ENCODE measurements around the gene AFMID.
"Not testable (repeated sequence)": the region's sequence is repeated elsewhere in the genome, so short reads cannot be mapped to it uniquely, and the experiment has no call there.

Gene AFMID

GRCh38 chr17:78228176-78228575 is 41.0 kb downstream of the AFMID start:
- peaks cover 28% of the 10 kb centered on the region for H3K27me3 ChIP-seq (ENCODE audit: low read depth)
- peaks cover 20% of the 10 kb centered on the region for H3K36me3 ChIP-seq (replicated peaks)
- no peak for DNase-seq (ENCODE audit: low spot score in 2 of 2)
- in situ Hi-C loops (cut with MboI; ENCODE audit: low sequenced_read_pairs) = no loop called here
- H3K9me3 ChIP-seq = no peaks in the 10 kb centered on the region
- H3K4me1 ChIP-seq = no peaks in the 10 kb centered on the region
- H3K4me3 ChIP-seq = no peak overlapping the region

GRCh38 chr17:78230252-78230962 is 43.2 kb downstream of the AFMID start:
- in situ Hi-C loops (cut with MboI; ENCODE audit: low sequenced_read_pairs) = no loop called here
- Histone ChIP-seq H3K27me3 (ENCODE audit: low read depth) (peaks cover 28% of the 10 kb centered on the region), H3K36me3 (replicated peaks) (no peaks in the 10 kb centered on the region; the same call in 1 of the 2 replicates), H3K4me1 (no peaks in the 10 kb centered on the region), H3K9me3 (no peaks in the 10 kb centered on the region), H3K4me3 (no peak overlapping the region)
- DNase-seq (ENCODE audit: low spot score in 2 of 2) = no peak

GRCh38 chr17:78230996-78231935 is 44.1 kb downstream of the AFMID start, which contains the start of gene TMEM235:
Gene TMEM235 (plus strand): TSS chr17:78231631. CDS start chr17:78232024, 393 bp downstream.
- H3K27me3 ChIP-seq (ENCODE audit: low read depth) = peaks cover 28% of the 10 kb centered on the region
- no peaks in the 10 kb centered on the region for H3K9me3 ChIP-seq
- H3K4me1 ChIP-seq = no peaks in the 10 kb centered on the region
- no peaks in the 10 kb centered on the region for H3K36me3 ChIP-seq (replicated peaks)
- no peak for DNase-seq (ENCODE audit: low spot score in 2 of 2)
- no peak within 1 kb of the TSS for H3K4me3 ChIP-seq
- in situ Hi-C loops (cut with MboI; ENCODE audit: low sequenced_read_pairs) = no loop called here

DNA sequence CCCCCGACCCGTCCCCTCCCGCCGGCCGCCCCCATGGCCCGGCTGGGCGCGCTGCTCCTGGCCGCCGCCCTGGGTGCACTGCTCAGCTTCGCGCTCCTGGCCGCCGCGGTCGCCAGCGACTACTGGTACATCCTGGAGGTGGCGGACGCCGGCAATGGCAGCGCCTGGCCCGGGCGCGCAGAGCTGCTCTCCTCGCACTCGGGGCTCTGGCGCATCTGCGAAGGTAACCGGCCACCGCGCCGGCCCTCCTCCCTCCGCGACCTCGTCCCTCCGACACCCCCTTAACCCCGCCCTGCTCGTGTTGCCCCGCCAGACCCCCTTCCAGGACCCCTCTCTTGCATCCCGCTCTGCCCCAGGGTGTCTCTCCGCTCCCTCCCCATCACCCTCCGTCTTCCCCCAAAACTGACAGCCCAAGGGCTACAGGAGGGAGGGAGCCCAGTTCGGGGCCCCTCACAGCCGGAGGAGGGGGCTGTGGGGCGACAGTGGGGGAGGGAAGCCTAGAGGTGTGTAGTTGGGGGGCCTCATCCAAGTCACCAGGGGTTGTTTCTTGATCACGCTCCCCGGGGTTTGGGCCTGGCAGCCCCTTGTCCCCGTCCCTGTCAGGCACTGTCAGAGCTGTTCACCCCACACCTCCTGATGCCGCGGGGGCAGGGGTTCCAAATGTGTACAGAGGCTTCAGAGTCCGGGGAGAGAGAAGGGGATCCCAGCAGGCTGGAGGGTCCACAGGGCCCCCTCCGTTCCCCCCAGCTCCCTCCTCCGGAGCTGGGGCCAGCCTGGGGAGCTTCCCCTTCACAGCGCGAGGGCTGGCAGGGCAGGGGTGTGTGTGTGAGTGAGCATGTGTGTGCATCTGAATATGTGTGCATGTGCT is 45.1 kb downstream of the AFMID start:
- H3K36me3 ChIP-seq (replicated peaks) = no peaks in the 10 kb centered on the region
- no peaks in the 10 kb centered on the region for H3K4me1 ChIP-seq
- DNase-seq (ENCODE audit: low spot score in 2 of 2) = no peak
- H3K9me3 ChIP-seq = no peaks in the 10 kb centered on the region
- peaks cover 25% of the 10 kb centered on the region for H3K27me3 ChIP-seq (ENCODE audit: low read depth)
- in situ Hi-C loops (cut with MboI; ENCODE audit: low sequenced_read_pairs) = no loop called here
- H3K4me3 ChIP-seq = no peak overlapping the region

- in situ Hi-C loops (cut with MboI; ENCODE audit: low sequenced_read_pairs) = no loop called here
These were observed 45.7 kb downstream of the AFMID start for GRCh38 chr17:78232859-78233173.

GRCh38 chr17:78233678-78234077 is 46.5 kb downstream of the AFMID start:
- no peak overlapping the region for H3K4me3 ChIP-seq
- H3K27me3 ChIP-seq (ENCODE audit: low read depth) = peaks cover 22% of the 10 kb centered on the region
- no peak for DNase-seq (ENCODE audit: low spot score in 2 of 2)
- H3K9me3 ChIP-seq = no peaks in the 10 kb centered on the region
- H3K36me3 ChIP-seq (replicated peaks) = no peaks in the 10 kb centered on the region
- in situ Hi-C loops (cut with MboI; ENCODE audit: low sequenced_read_pairs) = no loop called here
- H3K4me1 ChIP-seq = no peaks in the 10 kb centered on the region

More at GRCh38 chr17:78232859-78233173, 45.7 kb downstream of the AFMID start:
- DNase-seq (ENCODE audit: low spot score in 2 of 2) = no peak
- Histone ChIP-seq H3K36me3 (replicated peaks) (no peaks in the 10 kb centered on the region), H3K27me3 (ENCODE audit: low read depth) (peaks cover 22% of the 10 kb centered on the region), H3K4me1 (no peaks in the 10 kb centered on the region), H3K4me3 (no peak overlapping the region), H3K9me3 (no peaks in the 10 kb centered on the region)

DNA sequence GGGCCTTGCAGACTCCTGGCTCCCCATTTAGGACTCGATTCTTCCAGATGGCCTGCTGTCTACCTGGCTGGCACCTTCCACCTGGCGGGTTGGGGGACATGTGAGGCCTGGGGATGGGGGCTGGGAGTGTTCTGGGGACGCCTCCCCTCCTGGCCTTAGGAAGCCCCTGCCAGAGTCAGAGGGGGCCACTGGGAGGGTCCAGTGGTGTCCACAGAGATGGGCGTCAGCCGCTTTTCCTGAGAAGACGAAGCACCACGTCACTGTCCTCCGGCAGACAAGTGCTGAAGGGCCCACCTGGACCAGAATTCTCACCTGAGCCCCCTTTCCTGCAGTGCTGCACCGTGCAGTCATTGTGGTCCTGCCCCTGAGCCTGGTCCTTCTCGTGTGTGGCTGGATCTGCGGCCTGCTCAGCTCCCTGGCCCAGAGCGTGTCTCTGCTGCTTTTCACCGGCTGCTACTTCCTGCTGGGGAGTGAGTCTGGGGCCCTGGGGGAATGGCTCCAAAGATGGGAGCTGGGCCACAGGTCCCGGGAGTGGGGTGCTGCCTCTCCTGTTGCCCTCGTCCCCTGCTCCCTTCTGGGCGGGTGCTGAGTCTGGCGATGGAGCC is 47.2 kb downstream of the AFMID start:
- in situ Hi-C loops (cut with MboI; ENCODE audit: low sequenced_read_pairs) = no loop called here
- H3K36me3 ChIP-seq (replicated peaks) = no peaks in the 10 kb centered on the region
- H3K9me3 ChIP-seq = no peaks in the 10 kb centered on the region
- H3K4me3 ChIP-seq = no peak overlapping the region
- no peak for DNase-seq (ENCODE audit: low spot score in 2 of 2)
- H3K4me1 ChIP-seq = no peaks in the 10 kb centered on the region
- H3K27me3 ChIP-seq (ENCODE audit: low read depth) = peaks cover 22% of the 10 kb centered on the region

DNA sequence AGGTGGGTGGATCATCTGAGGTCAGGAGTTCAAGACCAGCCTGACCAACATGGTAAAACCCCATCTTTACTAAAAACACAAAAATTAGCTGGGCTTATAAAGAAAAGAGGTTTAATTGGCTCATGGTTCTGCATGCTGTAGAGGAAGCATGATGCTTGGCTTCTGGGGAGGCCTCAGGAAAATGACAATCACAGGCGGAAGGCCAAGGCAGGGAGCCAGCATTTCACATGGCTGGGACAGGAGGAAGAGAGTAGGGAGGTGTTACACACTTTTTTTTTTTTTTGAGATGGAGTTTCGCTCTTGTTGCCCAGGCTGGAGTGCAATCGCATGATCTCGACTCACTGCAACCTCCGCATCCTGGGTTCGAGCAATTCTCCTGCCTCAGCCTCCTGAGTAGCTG is 47.9 kb downstream of the AFMID start:
- in situ Hi-C loops (cut with MboI; ENCODE audit: low sequenced_read_pairs); H3K4me1 ChIP-seq; DNase-seq (ENCODE audit: low spot score in 2 of 2); H3K9me3 ChIP-seq; H3K36me3 ChIP-seq (replicated peaks); H3K4me3 ChIP-seq: not testable (repeated sequence)
- peaks cover 22% of the 10 kb centered on the region for H3K27me3 ChIP-seq (ENCODE audit: low read depth)

- DNase-seq (ENCODE audit: low spot score in 2 of 2) = no peak
- Histone ChIP-seq H3K9me3 (no peaks in the 10 kb centered on the region), H3K4me3 (no peak overlapping the region), H3K27me3 (ENCODE audit: low read depth) (peaks cover 15% of the 10 kb centered on the region), H3K36me3 (replicated peaks) (no peaks in the 10 kb centered on the region), H3K4me1 (no peaks in the 10 kb centered on the region)
- in situ Hi-C loops (cut with MboI; ENCODE audit: low sequenced_read_pairs) = no loop called here
These were observed 48.7 kb downstream of the AFMID start for GRCh38 chr17:78235885-78236284.

DNA sequence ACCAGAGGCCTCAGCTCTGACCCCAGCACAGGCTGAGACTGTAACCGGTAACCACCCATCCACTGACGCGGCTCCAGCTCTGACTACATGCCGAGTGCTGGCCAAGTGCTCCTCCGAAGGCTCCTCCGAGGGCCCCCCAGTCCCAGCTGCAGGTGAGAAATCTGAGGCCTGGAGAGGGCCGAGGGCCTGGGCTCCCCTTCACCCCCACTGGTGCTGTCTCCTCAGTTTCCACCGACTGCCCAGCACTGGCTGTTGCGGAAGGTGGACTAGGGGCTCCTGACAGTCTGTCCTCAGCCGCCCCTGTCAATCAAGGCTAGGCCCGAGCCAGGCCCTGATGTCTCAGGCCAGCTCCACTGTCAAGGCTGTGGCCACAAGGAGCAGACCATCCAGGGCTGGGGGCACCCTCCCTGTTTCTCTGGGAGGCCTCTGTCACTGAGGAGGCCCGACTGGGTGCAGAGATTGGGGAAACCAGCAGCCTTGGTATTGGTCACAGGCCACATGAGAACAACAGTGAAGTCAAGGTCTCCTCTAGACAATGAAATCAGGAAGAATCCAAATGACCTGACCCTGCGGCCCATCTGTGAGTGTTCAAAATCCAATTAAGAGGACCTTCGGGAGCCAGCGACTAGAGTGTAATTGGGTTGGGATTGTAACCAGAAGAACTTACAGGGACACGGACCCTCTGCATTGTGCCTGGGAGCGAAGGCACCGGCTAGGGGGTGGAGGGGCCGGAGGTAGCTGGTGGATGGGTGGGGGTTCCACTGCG is 49.4 kb downstream of the AFMID start:
- H3K27me3 ChIP-seq (ENCODE audit: low read depth) = peaks cover 9% of the 10 kb centered on the region
- H3K4me3 ChIP-seq = no peak overlapping the region
- H3K9me3 ChIP-seq = no peaks in the 10 kb centered on the region
- in situ Hi-C loops (cut with MboI; ENCODE audit: low sequenced_read_pairs) = no loop called here
- no peaks in the 10 kb centered on the region for H3K36me3 ChIP-seq (replicated peaks)
- H3K4me1 ChIP-seq = no peaks in the 10 kb centered on the region
- no peak for DNase-seq (ENCODE audit: low spot score in 2 of 2)

GRCh38 chr17:78237401-78238012 is 50.3 kb downstream of the AFMID start:
- no peak for DNase-seq (ENCODE audit: low spot score in 2 of 2)
- no peaks in the 10 kb centered on the region for H3K4me1 ChIP-seq

DNA sequence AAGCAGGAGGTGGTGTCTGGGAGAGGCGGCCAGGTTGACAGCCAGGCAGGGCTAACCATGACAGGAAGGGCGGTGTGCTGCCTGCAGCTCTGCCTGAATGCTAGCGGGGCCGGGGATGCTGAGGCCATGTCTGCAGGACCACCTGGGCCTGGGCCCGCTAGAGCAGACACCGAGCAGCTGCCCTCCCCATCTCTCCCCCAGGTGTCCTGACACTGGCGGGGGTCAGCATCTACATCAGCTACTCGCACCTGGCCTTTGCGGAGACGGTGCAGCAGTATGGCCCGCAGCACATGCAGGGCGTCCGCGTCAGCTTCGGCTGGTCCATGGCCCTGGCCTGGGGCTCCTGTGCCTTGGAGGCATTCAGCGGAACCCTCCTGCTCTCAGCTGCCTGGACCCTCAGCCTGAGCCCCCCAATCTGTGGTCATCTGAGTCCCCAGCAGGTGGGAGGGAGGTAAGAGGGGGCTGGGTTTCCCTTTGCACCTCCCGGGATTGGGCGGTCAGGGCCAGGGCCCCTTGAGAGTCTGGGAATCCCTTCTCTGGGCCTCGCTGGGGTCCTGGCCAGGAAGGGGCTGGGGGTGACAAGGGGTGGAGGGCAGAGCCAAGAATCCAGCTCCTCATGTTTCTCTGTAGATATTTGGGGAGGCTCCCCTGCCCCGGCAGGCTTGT is 51.8 kb downstream of the AFMID start:
- Histone ChIP-seq H3K4me1 (no peaks in the 10 kb centered on the region), H3K36me3 (replicated peaks) (no peaks in the 10 kb centered on the region), H3K4me3 (no peak overlapping the region), H3K9me3 (no peaks in the 10 kb centered on the region), H3K27me3 (ENCODE audit: low read depth) (no peaks in the 10 kb centered on the region)
- no peak for DNase-seq (ENCODE audit: low spot score in 2 of 2)
- in situ Hi-C loops (cut with MboI; ENCODE audit: low sequenced_read_pairs) = no loop called here

More at GRCh38 chr17:78237401-78238012, 50.3 kb downstream of the AFMID start:
- Histone ChIP-seq H3K4me3 (no peak overlapping the region), H3K9me3 (no peaks in the 10 kb centered on the region), H3K36me3 (replicated peaks) (no peaks in the 10 kb centered on the region), H3K27me3 (ENCODE audit: low read depth) (peaks cover 2% of the 10 kb centered on the region)
- in situ Hi-C loops (cut with MboI; ENCODE audit: low sequenced_read_pairs) = no loop called here

Data from HAP-1 (cell line).